DMS79 treated with DMSO at 0.1 percent for 48 hours (cell line): ENCODE results near the gene AIDA.
"Not testable (repeated sequence)": the region's sequence is repeated elsewhere in the genome, so short reads cannot be mapped to it uniquely, and the experiment has no call there.

Experiments
- DNase-seq: peaks from one replicate; lab custom pipeline; 2025; lab: John Stamatoyannopoulos, UW

Gene AIDA

GRCh38 chr1:222713091-222713961, 1.0 kb upstream of the AIDA start:
- DNase-seq = peak; percentile 94

- DNase-seq = peak; percentile 50
Measured at GRCh38 chr1:222711319-222712252, 705 bp downstream of the AIDA start.

GRCh38 chr1:222709700-222710153, 2.6 kb downstream of the AIDA start:
- DNase-seq = no peak

- no peak for DNase-seq
Measured at GRCh38 chr1:222706815-222707214, 5.5 kb downstream of the AIDA start.

GRCh38 chr1:222704260-222704659, 8.0 kb downstream of the AIDA start:
- no peak for DNase-seq

- no peak for DNase-seq
Measured at GRCh38 chr1:222702210-222702609, 10.1 kb downstream of the AIDA start.

GRCh38 chr1:222697826-222698225, 14.5 kb downstream of the AIDA start:
- no peak for DNase-seq

GRCh38 chr1:222697203-222697602, 15.1 kb downstream of the AIDA start:
- no peak for DNase-seq

- DNase-seq = no peak
Measured at GRCh38 chr1:222696741-222697140, 15.6 kb downstream of the AIDA start.

GRCh38 chr1:222694927-222695326, 17.4 kb downstream of the AIDA start:
- no peak for DNase-seq

GRCh38 chr1:222691016-222691415, 21.3 kb downstream of the AIDA start:
- DNase-seq = no peak

- no peak for DNase-seq
Measured at GRCh38 chr1:222680080-222680479, 32.2 kb downstream of the AIDA start.

GRCh38 chr1:222670110-222670509, 42.2 kb downstream of the AIDA start:
- DNase-seq = no peak

- DNase-seq = not testable (repeated sequence)
Measured at GRCh38 chr1:222669107-222669506, 43.2 kb downstream of the AIDA start.

- DNase-seq = not testable (repeated sequence)
Measured at GRCh38 chr1:222668184-222668583, 44.1 kb downstream of the AIDA start.

GRCh38 chr1:222665964-222666363, 46.3 kb downstream of the AIDA start:
- DNase-seq = no peak

GRCh38 chr1:222663431-222663934, 48.8 kb downstream of the AIDA start:
- no peak for DNase-seq

GRCh38 chr1:222657899-222658298, 54.4 kb downstream of the AIDA start:
- DNase-seq = no peak

GRCh38 chr1:222656391-222657155, 55.7 kb downstream of the AIDA start:
- no peak for DNase-seq

GRCh38 chr1:222654849-222655248, 57.4 kb downstream of the AIDA start:
- DNase-seq = no peak

GRCh38 chr1:222653178-222653827, 59.0 kb downstream of the AIDA start:
- DNase-seq = no peak
